Measurements from ENCODE around the gene PPTC7. TPM values are rescaled to one million over a fixed set of nuclear protein-coding genes. Genes with fewer than 3 reads are reported as not detected.
"Not testable (repeated sequence)": the region's sequence is repeated elsewhere in the genome, so short reads cannot be mapped to it uniquely, and the experiment has no call there.

Gene PPTC7
- polyA plus RNA-seq, 1 donor from 2014 or later = 7.2 TPM

DNA sequence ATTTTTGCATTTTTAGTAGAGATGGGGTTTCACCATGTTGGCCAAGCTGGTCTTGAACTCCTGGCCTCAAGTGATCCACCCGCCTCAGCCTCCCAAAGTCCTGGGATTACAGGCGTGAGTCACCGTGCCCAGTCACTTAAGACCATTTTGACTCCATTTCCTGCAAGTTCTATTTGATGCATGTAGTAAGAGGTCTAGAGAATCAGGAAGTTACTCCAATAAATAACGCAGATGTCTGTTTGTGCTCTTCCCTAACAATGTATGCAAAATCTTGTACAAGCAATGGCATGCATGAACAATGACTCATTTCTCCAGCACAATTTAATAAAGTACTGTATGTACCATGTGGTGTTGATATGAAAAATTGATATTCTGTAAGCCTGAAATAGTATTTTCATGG is 37.9 kb downstream of the PPTC7 start:
- H4K20me1 ChIP-seq (ENCODE audit: insufficient read depth); H3K79me2 ChIP-seq (replicated peaks; ENCODE audit: insufficient read depth, low read length); H3K9me3 ChIP-seq (ENCODE audit: low read length); H2AFZ ChIP-seq (ENCODE audit: low read depth, low read length); H3K27me3 ChIP-seq (ENCODE audit: insufficient read depth, low read depth, low read length); H3K4me3 ChIP-seq (ENCODE audit: low read length); H3K9ac ChIP-seq (ENCODE audit: low read length); H3K9me2 ChIP-seq (ENCODE audit: insufficient read depth, low read length); H3F3A ChIP-seq (ENCODE audit: insufficient read depth, low read length, poor library complexity, severe bottlenecking); H3K36me3 ChIP-seq (ENCODE audit: insufficient read depth, low read length); H3K27ac ChIP-seq (ENCODE audit: low read length); H3K4me2 ChIP-seq (ENCODE audit: low read length): not testable (repeated sequence)

DNA sequence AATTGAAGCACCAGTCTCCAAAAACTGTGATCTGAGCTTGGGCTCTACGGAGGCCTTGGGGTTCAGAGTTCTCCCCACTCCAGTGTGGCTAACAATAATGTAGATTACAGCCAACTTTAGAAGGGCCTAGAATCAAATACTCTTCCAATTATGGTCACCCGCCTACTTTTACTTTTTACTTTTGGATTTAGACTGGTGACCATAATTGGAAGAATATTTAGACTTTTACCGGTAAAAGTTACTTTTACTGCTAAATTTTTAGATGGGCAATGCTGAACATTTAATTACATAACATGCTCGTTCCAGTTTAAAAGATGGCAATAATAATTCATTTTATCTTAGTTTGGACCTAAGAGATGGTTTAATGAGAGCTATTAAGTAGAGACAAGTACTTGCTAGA is 39.2 kb downstream of the PPTC7 start:
- H2AFZ ChIP-seq (ENCODE audit: low read depth, low read length) = no peak overlapping the region
- H3K4me2 ChIP-seq (ENCODE audit: low read length) = no peak overlapping the region
- peaks cover 3% of the 10 kb centered on the region for H3K36me3 ChIP-seq (ENCODE audit: insufficient read depth, low read length)
- H3K9me3 ChIP-seq (ENCODE audit: low read length) = no peaks in the 10 kb centered on the region
- no peaks in the 10 kb centered on the region for H3K27me3 ChIP-seq (ENCODE audit: insufficient read depth, low read depth, low read length)
- no peaks in the 10 kb centered on the region for H3K9me2 ChIP-seq (ENCODE audit: insufficient read depth, low read length)
- H3K27ac ChIP-seq (ENCODE audit: low read length) = no peak overlapping the region
- no peak overlapping the region for H3K9ac ChIP-seq (ENCODE audit: low read length)
- no peak for TF ChIP-seq RAD21 (conservative IDR thresholded peaks at IDR 0.05)
- no peak for TF ChIP-seq POLR2AphosphoS5 (IDR thresholded peaks at IDR 0.05)
- TF ChIP-seq REST (IDR thresholded peaks at IDR 0.05; ENCODE audit: borderline replicate concordance) = no peak
- TF ChIP-seq, protein P1, sequence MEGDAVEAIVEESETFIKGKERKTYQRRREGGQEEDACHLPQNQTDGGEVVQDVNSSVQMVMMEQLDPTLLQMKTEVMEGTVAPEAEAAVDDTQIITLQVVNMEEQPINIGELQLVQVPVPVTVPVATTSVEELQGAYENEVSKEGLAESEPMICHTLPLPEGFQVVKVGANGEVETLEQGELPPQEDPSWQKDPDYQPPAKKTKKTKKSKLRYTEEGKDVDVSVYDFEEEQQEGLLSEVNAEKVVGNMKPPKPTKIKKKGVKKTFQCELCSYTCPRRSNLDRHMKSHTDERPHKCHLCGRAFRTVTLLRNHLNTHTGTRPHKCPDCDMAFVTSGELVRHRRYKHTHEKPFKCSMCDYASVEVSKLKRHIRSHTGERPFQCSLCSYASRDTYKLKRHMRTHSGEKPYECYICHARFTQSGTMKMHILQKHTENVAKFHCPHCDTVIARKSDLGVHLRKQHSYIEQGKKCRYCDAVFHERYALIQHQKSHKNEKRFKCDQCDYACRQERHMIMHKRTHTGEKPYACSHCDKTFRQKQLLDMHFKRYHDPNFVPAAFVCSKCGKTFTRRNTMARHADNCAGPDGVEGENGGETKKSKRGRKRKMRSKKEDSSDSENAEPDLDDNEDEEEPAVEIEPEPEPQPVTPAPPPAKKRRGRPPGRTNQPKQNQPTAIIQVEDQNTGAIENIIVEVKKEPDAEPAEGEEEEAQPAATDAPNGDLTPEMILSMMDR (IDR thresholded peaks at IDR 0.05; ENCODE audit: poor library complexity, severe bottlenecking) = no peak
- no peak overlapping the region for H3K4me3 ChIP-seq (ENCODE audit: low read length)
- H4K20me1 ChIP-seq (ENCODE audit: insufficient read depth) = no peaks in the 10 kb centered on the region
- H3F3A ChIP-seq (ENCODE audit: insufficient read depth, low read length, poor library complexity, severe bottlenecking) = no peaks in the 10 kb centered on the region
- no peaks in the 10 kb centered on the region for H3K79me2 ChIP-seq (replicated peaks; ENCODE audit: insufficient read depth, low read length)

GRCh38 chr12:110543252-110543959 is 39.7 kb downstream of the PPTC7 start:
- Histone ChIP-seq H3K4me3 (ENCODE audit: low read length) (no peak overlapping the region), H3K79me2 (replicated peaks; ENCODE audit: insufficient read depth, low read length) (no peaks in the 10 kb centered on the region), H3K9ac (ENCODE audit: low read length) (no peak overlapping the region), H3K36me3 (ENCODE audit: insufficient read depth, low read length) (no peaks in the 10 kb centered on the region), H4K20me1 (ENCODE audit: insufficient read depth) (no peaks in the 10 kb centered on the region), H3K9me2 (ENCODE audit: insufficient read depth, low read length) (no peaks in the 10 kb centered on the region), H3K4me2 (ENCODE audit: low read length) (no peak overlapping the region), H3F3A (ENCODE audit: insufficient read depth, low read length, poor library complexity, severe bottlenecking) (no peaks in the 10 kb centered on the region), H3K9me3 (ENCODE audit: low read length) (no peaks in the 10 kb centered on the region), H3K27ac (ENCODE audit: low read length) (no peak overlapping the region), H2AFZ (ENCODE audit: low read depth, low read length) (no peak overlapping the region), H3K27me3 (ENCODE audit: insufficient read depth, low read depth, low read length) (no peaks in the 10 kb centered on the region)
- TF ChIP-seq EP300 (conservative IDR thresholded peaks at IDR 0.05; ENCODE audit: poor library complexity, severe bottlenecking) (no peak), MXI1 (conservative IDR thresholded peaks at IDR 0.05; ENCODE audit: poor library complexity, severe bottlenecking) (no peak)
